ENCODE measurements around the gene CYB5R3. TPM values are rescaled to one million over a fixed set of nuclear protein-coding genes. Genes with fewer than 3 reads are reported as not detected.
"Not testable (repeated sequence)": the region's sequence is repeated elsewhere in the genome, so short reads cannot be mapped to it uniquely, and the experiment has no call there.

The CYB5R3 gene
- polyA plus RNA-seq, 3 donors, result 77.4 to 398 (median 294) TPM

DNA sequence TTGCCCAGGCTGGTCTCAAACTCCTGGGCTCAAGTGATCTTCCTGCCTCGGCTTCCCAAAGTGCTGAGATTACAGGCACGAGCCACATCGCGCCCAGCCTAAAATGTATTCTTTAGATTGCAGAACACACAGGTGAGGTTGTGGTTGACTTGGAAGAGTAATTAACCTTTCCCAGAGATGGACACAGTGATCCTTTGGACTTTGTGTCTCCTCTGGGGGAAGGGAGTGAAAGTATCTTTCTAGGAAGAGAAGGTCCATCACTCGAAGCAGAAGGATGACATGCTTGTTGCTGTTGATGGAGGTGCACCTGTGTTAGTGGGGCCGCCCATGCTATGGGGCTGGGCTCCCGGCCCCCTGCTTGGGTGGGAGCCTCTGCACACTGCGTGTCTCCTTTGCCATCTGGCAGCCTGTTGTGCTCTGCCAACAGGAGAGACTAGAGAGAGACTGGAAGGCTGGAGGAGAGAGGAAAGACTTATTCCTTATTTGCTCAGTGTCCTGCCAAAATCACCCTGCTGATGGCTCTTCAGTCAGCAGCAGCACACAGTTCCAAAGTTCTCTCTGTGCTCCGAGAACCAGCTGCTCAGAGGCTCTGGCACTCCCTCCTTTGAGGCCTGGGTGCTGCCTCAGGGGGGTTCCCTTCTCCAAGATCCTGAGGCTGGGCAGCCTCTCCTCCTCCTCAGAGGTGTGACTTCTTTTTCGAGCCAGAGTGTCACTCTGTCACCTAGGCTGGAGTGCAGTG lies 33.1 kb upstream of the CYB5R3 start:
- no peak overlapping the region for H3K27ac ChIP-seq (ENCODE audit: low read depth, low read length)
- WGBS, 3 donors, result 62 to 71% (median 67%) methylated on average over 10 of the region's 10 CpGs

GRCh38 chr22:42680648-42681047 lies 31.5 kb upstream of the CYB5R3 start:
- H3K27ac ChIP-seq (ENCODE audit: low read depth, low read length), result no peak overlapping the region
- WGBS, 3 donors, result 52 to 86% (median 70%) methylated on average over 8 of the region's 8 CpGs

DNA sequence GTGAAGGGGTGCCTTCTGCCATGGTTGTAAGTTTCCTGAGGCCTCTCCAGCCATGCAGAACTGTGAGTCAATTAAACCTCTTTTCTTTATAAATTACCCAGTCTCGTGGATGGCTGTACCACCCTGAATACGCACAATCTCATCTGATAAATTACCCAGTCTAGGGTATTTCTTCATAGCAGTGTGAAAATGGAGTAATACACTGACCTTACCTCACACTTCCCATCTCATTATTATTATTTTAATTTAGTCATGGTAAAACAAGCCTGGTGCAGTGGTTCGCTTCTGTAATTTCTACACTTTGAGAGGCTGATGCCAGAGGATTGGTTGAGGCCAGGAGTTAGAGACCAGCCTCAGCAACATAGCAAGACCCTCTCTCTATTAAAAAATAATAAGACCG lies 30.5 kb upstream of the CYB5R3 start:
- WGBS, 3 donors, result 74 to 90% (median 88%) methylated on average over 4 of the region's 4 CpGs
- H3K27ac ChIP-seq (ENCODE audit: low read depth, low read length), result no peak overlapping the region

DNA sequence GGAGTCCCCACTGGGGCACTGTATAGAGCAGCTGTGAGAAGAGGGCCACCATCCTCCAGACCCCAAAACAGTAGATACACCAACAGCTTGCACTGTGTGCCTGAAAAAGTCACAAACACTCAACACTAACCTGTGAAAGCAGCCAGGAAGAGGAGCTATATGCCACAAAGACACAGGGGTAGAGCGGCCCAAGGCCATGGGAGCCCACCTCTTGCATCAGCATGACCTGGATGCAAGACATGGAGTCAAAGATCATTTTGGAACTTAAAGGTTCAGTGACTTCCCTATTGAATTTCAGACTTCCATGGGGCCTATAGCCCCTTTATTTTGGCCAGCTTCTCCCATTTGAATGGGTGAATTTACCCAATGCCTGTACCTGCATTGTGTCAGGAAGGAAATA lies 29.7 kb upstream of the CYB5R3 start:
- H3K27ac ChIP-seq (ENCODE audit: low read depth, low read length), result no peak overlapping the region
- WGBS, 3 donors, result 88 to 100% (median 98%) methylated on average over 1 of the region's 1 CpG

- WGBS, 3 donors, result 71 to 85% (median 72%) methylated on average over 4 of the region's 4 CpGs
- H3K27ac ChIP-seq (ENCODE audit: low read depth, low read length), result not testable (repeated sequence)
Observed at GRCh38 chr22:42677936-42678335, 28.7 kb upstream of the CYB5R3 start.

DNA sequence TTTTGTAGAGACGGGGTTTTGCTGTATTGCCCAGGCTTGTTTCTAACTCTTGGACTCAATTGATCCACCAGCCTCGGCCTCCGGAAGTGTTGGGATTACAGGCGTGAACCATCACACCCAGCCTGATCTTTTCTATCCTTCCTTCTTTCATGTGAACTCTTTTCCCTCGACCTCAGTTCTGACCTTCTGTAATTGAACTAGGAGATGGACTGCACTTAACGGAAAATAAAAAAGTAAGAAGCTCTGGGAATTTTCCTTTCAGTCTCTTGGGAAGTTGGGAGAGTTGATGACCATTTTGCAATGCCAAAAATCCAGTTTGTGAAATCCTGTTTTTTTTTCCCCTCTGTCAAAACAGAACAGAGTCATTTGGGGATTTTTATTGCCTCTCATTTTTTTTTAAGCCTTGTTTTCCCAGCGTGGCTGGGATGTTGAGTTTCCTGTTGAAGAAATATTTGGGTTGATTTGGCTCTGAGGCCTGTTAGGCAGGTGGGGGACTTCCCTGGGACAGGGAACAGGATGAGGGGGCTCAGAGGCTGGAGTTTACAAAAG lies 26.9 kb upstream of the CYB5R3 start:
- 33 to 56% (median 35%) methylated on average over 7 of the region's 7 CpGs for WGBS, 3 donors
- no peak overlapping the region for H3K27ac ChIP-seq (ENCODE audit: low read depth, low read length)

GRCh38 chr22:42673898-42674401 lies 24.8 kb upstream of the CYB5R3 start:
- 5 to 45% (median 28%) methylated on average over 2 of the region's 2 CpGs for WGBS, 3 donors
- no peak overlapping the region for H3K27ac ChIP-seq (ENCODE audit: low read depth, low read length)

DNA sequence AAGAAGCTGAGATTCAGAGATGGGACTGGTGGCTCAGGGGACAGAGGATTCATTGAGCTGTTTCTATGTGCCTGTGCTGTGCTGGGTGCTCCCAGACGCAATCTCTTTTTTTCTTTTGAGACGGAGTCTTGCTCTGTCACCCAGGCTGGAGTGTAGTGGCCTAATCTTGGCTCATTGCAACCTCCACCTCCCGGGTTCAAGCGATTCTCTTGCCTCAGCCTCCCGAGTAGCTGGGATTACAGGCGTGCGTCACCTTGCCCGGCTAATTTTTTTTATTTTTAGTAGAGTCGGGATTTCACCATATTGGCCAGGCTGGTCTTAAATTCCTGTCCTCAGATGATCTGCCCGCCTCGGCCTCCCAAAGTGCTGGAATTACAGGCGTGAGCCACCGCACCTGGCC lies 23.9 kb upstream of the CYB5R3 start:
- H3K27ac ChIP-seq (ENCODE audit: low read depth, low read length), result not testable (repeated sequence)
- 96 to 97% (median 96%) methylated on average over 13 of the region's 13 CpGs for WGBS, 3 donors

- 56 to 74% (median 63%) methylated on average over 19 of the region's 19 CpGs for WGBS, 3 donors
- H3K27ac ChIP-seq (ENCODE audit: low read depth, low read length), result no peak overlapping the region
Observed at GRCh38 chr22:42670921-42671709, 21.9 kb upstream of the CYB5R3 start.

GRCh38 chr22:42670046-42670445 lies 20.9 kb upstream of the CYB5R3 start:
- WGBS, 3 donors, result 81 to 82% (median 82%) methylated on average over 4 of the region's 4 CpGs

DNA sequence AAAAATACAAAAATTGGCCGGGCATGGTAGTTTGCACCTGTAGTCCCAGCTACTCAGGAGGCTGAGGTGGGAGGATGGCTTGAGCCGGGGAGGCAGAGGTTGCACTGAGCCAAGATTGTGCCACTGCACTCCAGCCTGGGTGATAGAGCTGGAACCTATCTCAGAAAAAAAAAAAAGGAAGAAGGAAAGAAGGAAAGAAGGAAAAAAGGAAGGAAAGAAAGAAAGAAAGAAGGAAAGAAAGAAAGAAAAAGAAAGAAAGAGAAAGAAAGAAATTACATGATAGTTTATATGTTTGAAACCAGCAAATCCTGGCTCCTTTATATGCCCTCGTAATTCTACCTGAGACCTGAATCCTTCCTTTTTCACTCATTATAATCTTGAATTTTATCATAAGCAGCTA lies 17.2 kb upstream of the CYB5R3 start:
- not testable (repeated sequence) for H3K27ac ChIP-seq (ENCODE audit: low read depth, low read length)
- 86 to 94% (median 91%) methylated on average over 3 of the region's 3 CpGs for WGBS, 3 donors

More at GRCh38 chr22:42670046-42670445, 20.9 kb upstream of the CYB5R3 start:
- no peak overlapping the region for H3K27ac ChIP-seq (ENCODE audit: low read depth, low read length)

DNA sequence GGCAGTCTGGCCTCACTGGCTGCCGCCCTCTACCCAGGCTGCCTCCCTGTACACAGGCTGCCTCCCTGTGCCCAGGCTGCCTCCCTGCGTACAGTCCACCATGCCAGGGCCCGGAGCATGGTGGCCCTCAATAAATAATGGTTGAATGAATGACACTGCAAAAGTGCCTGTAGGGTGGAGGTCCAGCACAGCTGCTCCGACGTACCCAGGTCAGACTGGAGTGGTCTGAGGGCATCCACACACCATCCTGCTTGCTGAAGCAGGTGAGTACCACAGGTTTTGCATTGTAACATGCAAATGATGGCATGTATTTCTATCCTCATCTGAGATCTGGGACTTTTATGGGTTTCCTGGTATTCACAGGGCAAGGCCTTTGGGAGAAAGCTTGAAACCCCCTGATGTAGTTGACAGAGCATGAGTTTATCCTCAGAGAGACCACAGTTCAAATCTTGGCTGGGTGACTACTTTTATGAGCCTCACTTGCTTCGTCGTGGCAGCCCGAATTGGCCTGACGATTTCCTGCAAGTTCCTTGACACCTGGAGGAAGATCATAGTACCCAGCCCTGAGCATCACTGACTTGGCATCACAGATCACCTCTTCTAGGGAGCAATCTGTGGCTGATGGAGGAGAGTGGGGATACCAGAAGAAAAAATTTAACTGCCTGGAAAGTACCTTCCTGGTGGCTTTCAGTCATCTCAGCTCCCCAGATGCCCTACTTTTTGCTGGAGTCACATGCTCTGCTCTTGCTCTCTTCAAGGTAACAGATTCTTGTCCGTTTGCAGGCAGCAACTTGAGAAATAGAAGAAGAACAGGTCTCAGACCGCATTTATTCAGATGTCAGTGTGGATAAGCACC lies 16.0 kb upstream of the CYB5R3 start:
- no peak overlapping the region for H3K27ac ChIP-seq (ENCODE audit: low read depth, low read length)
- 70 to 76% (median 75%) methylated on average over 11 of the region's 11 CpGs for WGBS, 3 donors

GRCh38 chr22:42661985-42662831 lies 13.0 kb upstream of the CYB5R3 start:
- WGBS, 3 donors, result 3 to 4% (median 4%) methylated on average over 58 to 68 of the region's 68 CpGs
- no peak overlapping the region for H3K27ac ChIP-seq (ENCODE audit: low read depth, low read length)

- WGBS, 3 donors, result 93 to 94% (median 94%) methylated on average over 8 of the region's 8 CpGs
- no peak overlapping the region for H3K27ac ChIP-seq (ENCODE audit: low read depth, low read length)
Observed at GRCh38 chr22:42656578-42656977, 7.4 kb upstream of the CYB5R3 start.

- WGBS, 3 donors, result 63 to 76% (median 71%) methylated on average over 9 of the region's 9 CpGs
Observed at GRCh38 chr22:42655693-42656092, 6.5 kb upstream of the CYB5R3 start.

GRCh38 chr22:42654436-42655073 lies 5.4 kb upstream of the CYB5R3 start:
- no peak overlapping the region for H3K27ac ChIP-seq (ENCODE audit: low read depth, low read length)
- WGBS, 3 donors, result 82 to 88% (median 84%) methylated on average over 7 of the region's 7 CpGs

More at GRCh38 chr22:42655693-42656092, 6.5 kb upstream of the CYB5R3 start:
- no peak overlapping the region for H3K27ac ChIP-seq (ENCODE audit: low read depth, low read length)

- no peak overlapping the region for H3K27ac ChIP-seq (ENCODE audit: low read depth, low read length)
- WGBS, 3 donors, result 77 to 89% (median 83%) methylated on average over 4 of the region's 4 CpGs
Observed at GRCh38 chr22:42653999-42654398, 4.8 kb upstream of the CYB5R3 start.

Data from adipose tissue (tissue), 3 donors.